ENCODE results near the gene RREB1.

GRCh38 chr6:7106752-7107577 lies 796 bp upstream of the RREB1 start:
- TF ChIP-seq CTCF (IDR thresholded peaks at IDR 0.05; ENCODE audit: poor library complexity, severe bottlenecking) (no peak), MXI1 (conservative IDR thresholded peaks at IDR 0.05; ENCODE audit: poor library complexity, severe bottlenecking) (no peak), EZH2 (IDR thresholded peaks at IDR 0.05; ENCODE audit: borderline replicate concordance, insufficient read depth, low read length, poor library complexity, severe bottlenecking) (no peak)
